GM12878 (cell line): ENCODE results near the gene PPP4R1. TPM values are rescaled to one million over a fixed set of nuclear protein-coding genes. Genes with fewer than 3 reads are reported as not detected.

ENCODE experiments used
- ATAC-seq: fragments of 200-7000 bp; cut with Tn5 transposase; 3 replicates; pipeline ENCODE4 v1.9.1; 2020; ENCODE audit warnings: mild to moderate bottlenecking, moderate library complexity
- BruUV-seq: library from RNA; stranded (reverse); fragments of 400-500 nt; replicated peaks from 2 replicates; lab custom pipeline; 2021; lab: Mats Ljungman, UMichigan
- CTCF ChIA-PET: fragments of 300-600 bp; sonication (Branson Sonifier 250); formaldehyde crosslinking; extraction: SDS; loops from one replicate; lab custom pipeline; 2021; ENCODE audit warnings: inconsistent platforms; lab: Yijun Ruan, JAX
- POLR2A ChIA-PET: fragments of 350-600 bp; formaldehyde crosslinking; extraction: SDS; loops from one replicate; lab custom pipeline; 2021; ENCODE audit warnings: inconsistent platforms; lab: Charles Lee
- RAD21 ChIA-PET: fragments of 300-600 bp; sonication (Branson Sonifier 250); formaldehyde crosslinking; loops from one replicate; lab custom pipeline; 2023; ENCODE audit warnings: antibody characterized with exemption; ENCODE audit not compliant: unreplicated experiment; lab: Charles Lee
- SMC1A ChIA-PET: fragments of 300-600 bp; sonication (Branson Sonifier 250); formaldehyde crosslinking; loops from one replicate; lab custom pipeline; 2023; ENCODE audit not compliant: unreplicated experiment, uncharacterized antibody; lab: Charles Lee
- DNase-seq: peaks from one replicate; pipeline ENCODE4 v3.0.0-alpha.2; 2011; ENCODE audit warnings: low read depth, low spot score
- FAIRE-seq: peaks from 3 replicates; lab custom pipeline; 2011; peaks lifted over from hg19 to GRCh38; lab: Jason Lieb, UNC
- H2AFZ ChIP-seq: 2 replicates; pipeline ENCODE4 v1.6.0; 2011; ENCODE audit warnings: low read depth, low read length, control low read depth; ENCODE audit not compliant: control insufficient read depth
- H3K27ac ChIP-seq: 2 replicates; pipeline ENCODE4 v1.5.1; 2011; ENCODE audit warnings: control low read depth; ENCODE audit not compliant: control insufficient read depth, insufficient read depth
- H3K27me3 ChIP-seq, 2 experiments: replicated peaks in 1 of 2; 2 replicates each; pipeline versions ENCODE4 v1.6.0 to v1.6.1; 2011; ENCODE audit warnings: low read length in 1 of 2; ENCODE audit not compliant: control insufficient read depth in 2 of 2, insufficient read depth in 2 of 2
- H3K36me3 ChIP-seq, 2 experiments: 2 replicates each; pipeline ENCODE4 v1.5.1; 2011; ENCODE audit warnings: low read length in 1 of 2; ENCODE audit not compliant: control insufficient read depth in 2 of 2, insufficient read depth in 2 of 2
- H3K4me1 ChIP-seq: 2 replicates; pipeline ENCODE4 v1.6.1; 2011; ENCODE audit warnings: mild to moderate bottlenecking, low read length, moderate library complexity, mixed read lengths; ENCODE audit not compliant: control insufficient read depth, insufficient read depth
- H3K4me2 ChIP-seq: 2 replicates; pipeline ENCODE4 v1.6.0; 2011; ENCODE audit warnings: control low read depth; ENCODE audit not compliant: control insufficient read depth, insufficient read depth
- H3K4me3 ChIP-seq: fragments of 200-600 bp; sonication (generic); 2 replicates; pipeline ENCODE4 v1.5.1; 2016
- H3K79me2 ChIP-seq: 2 replicates; pipeline ENCODE4 v1.6.0; 2011; ENCODE audit warnings: low read length; ENCODE audit not compliant: control insufficient read depth, insufficient read depth
- H3K9ac ChIP-seq: 2 replicates; pipeline ENCODE4 v1.8.0; 2011; ENCODE audit warnings: low read length, control low read depth, mixed read lengths; ENCODE audit not compliant: control insufficient read depth, insufficient read depth
- H3K9me3 ChIP-seq: replicated peaks from 3 replicates; pipeline ENCODE4 v1.5.1; 2011; ENCODE audit warnings: mild to moderate bottlenecking, low read length; ENCODE audit not compliant: control insufficient read depth, insufficient read depth
- H4K20me1 ChIP-seq: 2 replicates; pipeline ENCODE4 v1.6.0; 2011; ENCODE audit not compliant: control insufficient read depth, insufficient read depth
- CBFB ChIP-seq: IDR thresholded peaks from 2 replicates; pipeline ENCODE4 v1.6.1; 2016; ENCODE audit warnings: antibody characterized with exemption, low read depth
- CHD4 ChIP-seq: fragments of 200-600 bp; sonication (generic); IDR thresholded peaks from 2 replicates; pipeline ENCODE4 v1.6.1; 2016; ENCODE audit warnings: mild to moderate bottlenecking
- DPF2 ChIP-seq: fragments of 450-650 bp; IDR thresholded peaks from 2 replicates; pipeline ENCODE4 v1.6.1; 2017; ENCODE audit warnings: mild to moderate bottlenecking
- EP300 ChIP-seq, 2 experiments: fragments of 150-350 bp in 1 of 2; IDR thresholded peaks; 2 replicates each; pipeline ENCODE4 v1.6.1; 2011 to 2012; ENCODE audit warnings: low read depth in 2 of 2, low read length in 2 of 2, borderline replicate concordance in 1 of 2, improper control_type of control experiment in 1 of 2, inconsistent platforms in 1 of 2; ENCODE audit not compliant: control insufficient read depth in 1 of 2
- MYC ChIP-seq: IDR thresholded peaks from 2 replicates; pipeline ENCODE4 v1.6.1; 2011; ENCODE audit warnings: mild to moderate bottlenecking, low read length, moderate library complexity, inconsistent platforms; ENCODE audit not compliant: insufficient read depth, insufficient replicate concordance, insufficient read length, severe bottlenecking
- NFYA ChIP-seq: IDR thresholded peaks from 2 replicates; pipeline ENCODE4 v1.6.1; 2011; ENCODE audit warnings: low read depth, mild to moderate bottlenecking, low read length, improper control_type of control experiment, borderline replicate concordance
- SP1 ChIP-seq: IDR thresholded peaks from one replicate; pipeline ENCODE4 v1.6.1; 2011; ENCODE audit warnings: low read depth, low read length
- SPI1 ChIP-seq: IDR thresholded peaks from 2 replicates; pipeline ENCODE4 v1.6.1; 2011; ENCODE audit warnings: low read depth, mild to moderate bottlenecking, low read length, moderate library complexity, borderline replicate concordance; ENCODE audit not compliant: insufficient read depth
- STAT3 ChIP-seq: IDR thresholded peaks from 2 replicates; pipeline ENCODE4 v1.6.1; 2011; ENCODE audit warnings: low read depth, low read length, improper control_type of control experiment
- YBX1 ChIP-seq: fragments of 450-650 bp; IDR thresholded peaks from 2 replicates; pipeline ENCODE4 v1.6.1; 2016; ENCODE audit warnings: antibody characterized with exemption
- WGBS: methylation state at CpG from one replicate; pipeline ENCODE4 v1.1.6; 2016; ENCODE audit warnings: low lambda C conversion rate; ENCODE audit not compliant: insufficient replicate concordance, insufficient coverage; ENCODE audit errors: missing lambda C conversion rate; 5-methylcytosine and 5-hydroxymethylcytosine counted together
- in situ Hi-C: fragments of 300-500 bp; cut with MboI; formaldehyde crosslinking; loops from 9 replicates; pipeline ENCODE4 v1.14.3; 2018; ENCODE audit warnings: mixed read lengths
- intact Hi-C: fragments of 100-400 bp; cut with micrococcal nuclease; formaldehyde crosslinking; loops from one replicate; pipeline ENCODE4 v1.14.2; 2022; ENCODE audit not compliant: unreplicated experiment
- polyA plus RNA-seq, 11 experiments: library from polyadenylated mRNA; depleted of rRNA in 4 of 11; unstranded in 6 of 11; stranded (reverse) in 5 of 11; fragments of >200 nt; fragmentation: Nextera tagmentation in 4 of 11; fragmentation: Illumina TruSeq in 1 of 11; extraction: Ambion mirVana in 4 of 11; extraction: Trizol in 1 of 11; gene quantifications; 1 replicate in 1 of 11; 2 replicates in 10 of 11; pipeline versions ENCODE4 v1.2.1 to v1.2.3, GENCODE V29; 2011 to 2016; ENCODE audit warnings: inconsistent platforms in 2 of 11, missing spikeins in 2 of 11, low read depth in 1 of 11
- total RNA-seq, 4 experiments: library from RNA; depleted of rRNA in 3 of 4; stranded (reverse); fragments of >200 nt in 3 of 4; fragmentation: Illumina TruSeq in 1 of 4; extraction: Trizol in 1 of 4; gene quantifications; 2 replicates each; pipeline versions ENCODE4 v1.2.1 to v1.2.3, GENCODE V29; 2013 to 2021
- TF ChIP-seq, protein P1 (sequence below): IDR thresholded peaks from 2 replicates; pipeline ENCODE4 v1.6.1; 2011; ENCODE audit warnings: borderline replicate concordance, low read depth, mild to moderate bottlenecking, moderate library complexity, low read length; ENCODE audit not compliant: insufficient read depth, poor library complexity, severe bottlenecking
- TF ChIP-seq, protein P2 (sequence below): IDR thresholded peaks from 2 replicates; pipeline ENCODE4 v1.6.1; 2011; ENCODE audit warnings: borderline replicate concordance, low read depth, mild to moderate bottlenecking, moderate library complexity, mixed read lengths, low read length; ENCODE audit not compliant: insufficient read depth; ENCODE audit errors: extremely low read length
- TF ChIP-seq, protein P3 (sequence below): fragments of 450-650 bp; IDR thresholded peaks from 2 replicates; pipeline ENCODE4 v1.6.1; 2018; ENCODE audit warnings: borderline replicate concordance, mild to moderate bottlenecking; ENCODE audit not compliant: partially characterized antibody
- TF ChIP-seq, protein P4 (sequence below): fragments of 450-650 bp; IDR thresholded peaks from 2 replicates; pipeline ENCODE4 v1.6.1; 2017; ENCODE audit warnings: mild to moderate bottlenecking, moderate library complexity

The PPP4R1 gene
- total and polyA plus RNA-seq, 10 of the 15 experiments (the other 5 are each of a cell fraction or from before 2014, with no cell fraction given), result 10.9 to 44.4 (median 26.0) TPM

DNA sequence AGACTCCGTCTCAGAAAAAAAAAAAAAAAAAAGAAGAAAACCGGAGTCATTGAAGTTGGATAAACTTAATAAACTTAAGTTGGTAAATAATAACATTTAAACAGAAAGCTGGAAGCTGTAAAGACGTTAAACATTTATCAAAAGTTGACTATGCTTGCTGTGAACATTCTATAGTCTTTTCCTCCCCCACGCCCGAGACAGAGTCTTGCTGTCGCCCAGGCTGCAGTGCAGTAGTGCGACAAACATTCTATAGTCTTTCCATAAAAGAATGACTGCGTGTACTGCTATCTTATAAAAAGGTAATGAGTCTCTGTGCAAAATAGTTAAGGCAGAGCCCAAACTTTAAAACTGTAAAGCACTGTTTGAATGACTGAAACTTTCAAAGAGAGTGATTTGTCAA lies 45.2 kb downstream of the PPP4R1 start:
- Histone ChIP-seq H3K27me3 (no peaks in the 10 kb centered on the region), H3K9ac (no peak overlapping the region), H3K4me2 (no peak overlapping the region), H4K20me1 (no peaks in the 10 kb centered on the region), H2AFZ (no peak overlapping the region), H3K9me3 (no peaks in the 10 kb centered on the region), H3K27ac (no peak overlapping the region), H3K36me3 (peaks cover 0 to 17% of the 10 kb centered on the region in 2 experiments; a peak in 2 of 4 replicates), H3K79me2 (no peaks in the 10 kb centered on the region), H3K4me3 (no peak overlapping the region), H3K4me1 (no peaks in the 10 kb centered on the region)
- ATAC-seq (no peak), DNase-seq (no peak), FAIRE-seq (no peak)
- no TSS peak for BruUV-seq
- ChIA-PET RAD21 (no interaction called here), CTCF (interaction anchor here (0.7 kb wide), 1 partner anchor 10 kb away, joined by 3 read pairs; no protein-coding TSS in a partner anchor), POLR2A (interaction anchor here (0.7 kb wide), 1 partner anchor 130 kb away, joined by 5 read pairs; no protein-coding TSS in a partner anchor), SMC1A (interaction anchor here (0.6 to 1.3 kb wide), 2 partner anchors 104 to 1521 kb away, joined by 3 read pairs; no protein-coding TSS in a partner anchor)
- in situ Hi-C loops, result no loop called here
- intact Hi-C loops, result no loop called here
- 89% methylated on average over 7 of the region's 8 CpGs for WGBS
- TF ChIP-seq DPF2, result no peak
- TF ChIP-seq SPI1, result no peak
- TF ChIP-seq STAT3, result no peak
- TF ChIP-seq MYC, result no peak
- no peak for TF ChIP-seq NFYA
- TF ChIP-seq CBFB, result no peak
- TF ChIP-seq CHD4, result no peak
- TF ChIP-seq, protein P1, sequence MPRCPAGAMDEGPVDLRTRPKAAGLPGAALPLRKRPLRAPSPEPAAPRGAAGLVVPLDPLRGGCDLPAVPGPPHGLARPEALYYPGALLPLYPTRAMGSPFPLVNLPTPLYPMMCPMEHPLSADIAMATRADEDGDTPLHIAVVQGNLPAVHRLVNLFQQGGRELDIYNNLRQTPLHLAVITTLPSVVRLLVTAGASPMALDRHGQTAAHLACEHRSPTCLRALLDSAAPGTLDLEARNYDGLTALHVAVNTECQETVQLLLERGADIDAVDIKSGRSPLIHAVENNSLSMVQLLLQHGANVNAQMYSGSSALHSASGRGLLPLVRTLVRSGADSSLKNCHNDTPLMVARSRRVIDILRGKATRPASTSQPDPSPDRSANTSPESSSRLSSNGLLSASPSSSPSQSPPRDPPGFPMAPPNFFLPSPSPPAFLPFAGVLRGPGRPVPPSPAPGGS, result no peak
- TF ChIP-seq, protein P2, sequence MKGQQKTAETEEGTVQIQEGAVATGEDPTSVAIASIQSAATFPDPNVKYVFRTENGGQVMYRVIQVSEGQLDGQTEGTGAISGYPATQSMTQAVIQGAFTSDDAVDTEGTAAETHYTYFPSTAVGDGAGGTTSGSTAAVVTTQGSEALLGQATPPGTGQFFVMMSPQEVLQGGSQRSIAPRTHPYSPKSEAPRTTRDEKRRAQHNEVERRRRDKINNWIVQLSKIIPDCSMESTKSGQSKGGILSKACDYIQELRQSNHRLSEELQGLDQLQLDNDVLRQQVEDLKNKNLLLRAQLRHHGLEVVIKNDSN, result no peak
- TF ChIP-seq, protein P3, sequence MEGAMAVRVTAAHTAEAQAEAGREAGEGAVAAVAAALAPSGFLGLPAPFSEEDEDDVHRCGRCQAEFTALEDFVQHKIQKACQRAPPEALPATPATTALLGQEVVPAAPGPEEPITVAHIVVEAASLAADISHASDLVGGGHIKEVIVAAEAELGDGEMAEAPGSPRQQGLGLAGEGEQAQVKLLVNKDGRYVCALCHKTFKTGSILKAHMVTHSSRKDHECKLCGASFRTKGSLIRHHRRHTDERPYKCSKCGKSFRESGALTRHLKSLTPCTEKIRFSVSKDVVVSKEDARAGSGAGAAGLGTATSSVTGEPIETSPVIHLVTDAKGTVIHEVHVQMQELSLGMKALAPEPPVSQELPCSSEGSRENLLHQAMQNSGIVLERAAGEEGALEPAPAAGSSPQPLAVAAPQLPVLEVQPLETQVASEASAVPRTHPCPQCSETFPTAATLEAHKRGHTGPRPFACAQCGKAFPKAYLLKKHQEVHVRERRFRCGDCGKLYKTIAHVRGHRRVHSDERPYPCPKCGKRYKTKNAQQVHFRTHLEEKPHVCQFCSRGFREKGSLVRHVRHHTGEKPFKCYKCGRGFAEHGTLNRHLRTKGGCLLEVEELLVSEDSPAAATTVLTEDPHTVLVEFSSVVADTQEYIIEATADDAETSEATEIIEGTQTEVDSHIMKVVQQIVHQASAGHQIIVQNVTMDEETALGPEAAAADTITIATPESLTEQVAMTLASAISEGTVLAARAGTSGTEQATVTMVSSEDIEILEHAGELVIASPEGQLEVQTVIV, result no peak
- TF ChIP-seq YBX1, result no peak
- no peak for TF ChIP-seq EP300 (IDR thresholded peaks at IDR 0.05; ENCODE audit: borderline replicate concordance in 1 of 2, control insufficient read depth in 1 of 2, low read depth in 2 of 2, low read length in 2 of 2)
- TF ChIP-seq, protein P4, sequence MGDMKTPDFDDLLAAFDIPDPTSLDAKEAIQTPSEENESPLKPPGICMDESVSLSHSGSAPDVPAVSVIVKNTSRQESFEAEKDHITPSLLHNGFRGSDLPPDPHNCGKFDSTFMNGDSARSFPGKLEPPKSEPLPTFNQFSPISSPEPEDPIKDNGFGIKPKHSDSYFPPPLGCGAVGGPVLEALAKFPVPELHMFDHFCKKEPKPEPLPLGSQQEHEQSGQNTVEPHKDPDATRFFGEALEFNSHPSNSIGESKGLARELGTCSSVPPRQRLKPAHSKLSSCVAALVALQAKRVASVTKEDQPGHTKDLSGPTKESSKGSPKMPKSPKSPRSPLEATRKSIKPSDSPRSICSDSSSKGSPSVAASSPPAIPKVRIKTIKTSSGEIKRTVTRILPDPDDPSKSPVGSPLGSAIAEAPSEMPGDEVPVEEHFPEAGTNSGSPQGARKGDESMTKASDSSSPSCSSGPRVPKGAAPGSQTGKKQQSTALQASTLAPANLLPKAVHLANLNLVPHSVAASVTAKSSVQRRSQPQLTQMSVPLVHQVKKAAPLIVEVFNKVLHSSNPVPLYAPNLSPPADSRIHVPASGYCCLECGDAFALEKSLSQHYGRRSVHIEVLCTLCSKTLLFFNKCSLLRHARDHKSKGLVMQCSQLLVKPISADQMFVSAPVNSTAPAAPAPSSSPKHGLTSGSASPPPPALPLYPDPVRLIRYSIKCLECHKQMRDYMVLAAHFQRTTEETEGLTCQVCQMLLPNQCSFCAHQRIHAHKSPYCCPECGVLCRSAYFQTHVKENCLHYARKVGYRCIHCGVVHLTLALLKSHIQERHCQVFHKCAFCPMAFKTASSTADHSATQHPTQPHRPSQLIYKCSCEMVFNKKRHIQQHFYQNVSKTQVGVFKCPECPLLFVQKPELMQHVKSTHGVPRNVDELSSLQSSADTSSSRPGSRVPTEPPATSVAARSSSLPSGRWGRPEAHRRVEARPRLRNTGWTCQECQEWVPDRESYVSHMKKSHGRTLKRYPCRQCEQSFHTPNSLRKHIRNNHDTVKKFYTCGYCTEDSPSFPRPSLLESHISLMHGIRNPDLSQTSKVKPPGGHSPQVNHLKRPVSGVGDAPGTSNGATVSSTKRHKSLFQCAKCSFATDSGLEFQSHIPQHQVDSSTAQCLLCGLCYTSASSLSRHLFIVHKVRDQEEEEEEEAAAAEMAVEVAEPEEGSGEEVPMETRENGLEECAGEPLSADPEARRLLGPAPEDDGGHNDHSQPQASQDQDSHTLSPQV, result no peak
- TF ChIP-seq SP1, result no peak
